NB4 (cell line): ENCODE measurements around the gene ARID1B.

Experiments
- MYC ChIP-seq: IDR thresholded peaks from 2 replicates; pipeline ENCODE4 v1.6.1; 2011; ENCODE audit warnings: low read depth, low read length
- POLR2A ChIP-seq: IDR thresholded peaks from 2 replicates; pipeline ENCODE4 v1.6.1; 2011; ENCODE audit warnings: mild to moderate bottlenecking; ENCODE audit not compliant: insufficient read length; ENCODE audit errors: extremely low read depth
- TF ChIP-seq, protein P1 (sequence below): IDR thresholded peaks from one replicate; pipeline ENCODE4 v1.5.1; 2012; ENCODE audit warnings: low read depth, low read length

GRCh38 chr6:157172231-157172701 lies 395.1 kb downstream of the ARID1B start:
- TF ChIP-seq, protein P1, sequence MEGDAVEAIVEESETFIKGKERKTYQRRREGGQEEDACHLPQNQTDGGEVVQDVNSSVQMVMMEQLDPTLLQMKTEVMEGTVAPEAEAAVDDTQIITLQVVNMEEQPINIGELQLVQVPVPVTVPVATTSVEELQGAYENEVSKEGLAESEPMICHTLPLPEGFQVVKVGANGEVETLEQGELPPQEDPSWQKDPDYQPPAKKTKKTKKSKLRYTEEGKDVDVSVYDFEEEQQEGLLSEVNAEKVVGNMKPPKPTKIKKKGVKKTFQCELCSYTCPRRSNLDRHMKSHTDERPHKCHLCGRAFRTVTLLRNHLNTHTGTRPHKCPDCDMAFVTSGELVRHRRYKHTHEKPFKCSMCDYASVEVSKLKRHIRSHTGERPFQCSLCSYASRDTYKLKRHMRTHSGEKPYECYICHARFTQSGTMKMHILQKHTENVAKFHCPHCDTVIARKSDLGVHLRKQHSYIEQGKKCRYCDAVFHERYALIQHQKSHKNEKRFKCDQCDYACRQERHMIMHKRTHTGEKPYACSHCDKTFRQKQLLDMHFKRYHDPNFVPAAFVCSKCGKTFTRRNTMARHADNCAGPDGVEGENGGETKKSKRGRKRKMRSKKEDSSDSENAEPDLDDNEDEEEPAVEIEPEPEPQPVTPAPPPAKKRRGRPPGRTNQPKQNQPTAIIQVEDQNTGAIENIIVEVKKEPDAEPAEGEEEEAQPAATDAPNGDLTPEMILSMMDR: no peak
- TF ChIP-seq MYC (no peak), POLR2A (no peak)
